Activated naive CD8-positive, alpha-beta T cell (primary cell): Measurements from ENCODE around the gene LPAR1.
"Not testable (repeated sequence)": the region's sequence is repeated elsewhere in the genome, so short reads cannot be mapped to it uniquely, and the experiment has no call there.

Experiments
- H3K27ac Mint-ChIP-seq: one replicate; pipeline ENCODE4 v1.8.0; 2021; ENCODE audit warnings: mixed read lengths
- H3K27me3 Mint-ChIP-seq: one replicate; pipeline ENCODE4 v1.8.0; 2021; ENCODE audit warnings: mixed read lengths
- H3K36me3 Mint-ChIP-seq: one replicate; pipeline ENCODE4 v1.8.0; 2021; ENCODE audit warnings: mixed read lengths
- H3K4me1 Mint-ChIP-seq: one replicate; pipeline ENCODE4 v1.8.0; 2021; ENCODE audit warnings: low read depth, mixed read lengths
- H3K4me3 Mint-ChIP-seq: one replicate; pipeline ENCODE4 v1.8.0; 2021; ENCODE audit warnings: mild to moderate bottlenecking, mixed read lengths
- H3K9me3 Mint-ChIP-seq: one replicate; pipeline ENCODE4 v1.8.0; 2021; ENCODE audit warnings: low read depth, mixed read lengths

LPAR1 gene

DNA sequence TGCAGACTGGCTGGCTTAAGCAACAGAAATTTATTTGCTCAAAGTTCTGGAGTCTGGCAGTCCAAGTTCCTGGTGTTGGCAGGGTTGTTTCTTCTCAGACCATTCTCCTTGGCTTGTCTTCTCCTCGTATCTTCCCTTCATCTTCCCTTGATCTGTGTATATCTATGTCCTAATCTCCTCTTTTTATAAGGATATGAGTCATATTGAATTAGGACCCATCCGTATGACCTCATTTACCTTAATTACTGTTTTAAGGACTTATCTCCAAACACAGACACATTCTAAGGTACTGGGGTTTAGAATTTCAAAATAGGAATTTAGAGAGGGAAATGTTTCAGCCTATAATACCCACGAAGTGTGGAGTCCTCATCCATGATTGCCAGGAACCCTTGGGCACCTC is 13.1 kb upstream of the LPAR1 start:
- peaks cover 1% of the 10 kb centered on the region for H3K27me3 Mint-ChIP-seq
- H3K4me3 Mint-ChIP-seq, result no peak overlapping the region
- H3K27ac Mint-ChIP-seq, result no peak overlapping the region
- no peaks in the 10 kb centered on the region for H3K36me3 Mint-ChIP-seq
- no peaks in the 10 kb centered on the region for H3K4me1 Mint-ChIP-seq
- H3K9me3 Mint-ChIP-seq, result no peaks in the 10 kb centered on the region

DNA sequence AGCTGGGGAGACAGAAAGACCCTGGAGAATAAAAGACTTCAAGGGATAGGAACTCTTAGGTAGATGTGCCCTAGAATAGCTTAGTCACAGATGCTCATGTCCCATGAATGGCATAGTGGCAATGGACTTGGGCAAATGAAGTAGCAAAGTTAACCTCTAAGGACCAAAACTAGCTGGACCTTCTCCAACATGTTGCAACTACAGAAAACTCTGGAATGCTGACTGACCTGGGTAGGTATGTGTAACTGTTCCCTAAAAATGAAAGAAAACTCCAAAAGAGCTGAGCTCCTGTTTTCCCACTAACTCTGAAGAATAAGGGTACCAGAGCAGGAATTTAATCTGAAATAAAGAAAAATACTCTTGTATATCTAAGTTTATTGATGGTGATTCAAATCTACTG is 12.5 kb upstream of the LPAR1 start:
- no peaks in the 10 kb centered on the region for H3K36me3 Mint-ChIP-seq
- no peaks in the 10 kb centered on the region for H3K4me1 Mint-ChIP-seq
- H3K27me3 Mint-ChIP-seq, result peaks cover under 1% of the 10 kb centered on the region
- H3K4me3 Mint-ChIP-seq, result no peak overlapping the region
- H3K27ac Mint-ChIP-seq, result no peak overlapping the region
- H3K9me3 Mint-ChIP-seq, result no peaks in the 10 kb centered on the region

- not testable (repeated sequence) for H3K4me3 Mint-ChIP-seq, H3K27me3 Mint-ChIP-seq, H3K9me3 Mint-ChIP-seq, H3K27ac Mint-ChIP-seq, H3K4me1 Mint-ChIP-seq, H3K36me3 Mint-ChIP-seq
Measured at GRCh38 chr9:111047287-111047686, 9.0 kb upstream of the LPAR1 start.

GRCh38 chr9:111041902-111042301 is 3.6 kb upstream of the LPAR1 start:
- Mint-ChIP-seq H3K36me3 (no peaks in the 10 kb centered on the region), H3K9me3 (no peaks in the 10 kb centered on the region), H3K27me3 (peaks cover 16% of the 10 kb centered on the region), H3K27ac (no peak overlapping the region), H3K4me3 (no peak overlapping the region), H3K4me1 (peaks cover 12% of the 10 kb centered on the region)

DNA sequence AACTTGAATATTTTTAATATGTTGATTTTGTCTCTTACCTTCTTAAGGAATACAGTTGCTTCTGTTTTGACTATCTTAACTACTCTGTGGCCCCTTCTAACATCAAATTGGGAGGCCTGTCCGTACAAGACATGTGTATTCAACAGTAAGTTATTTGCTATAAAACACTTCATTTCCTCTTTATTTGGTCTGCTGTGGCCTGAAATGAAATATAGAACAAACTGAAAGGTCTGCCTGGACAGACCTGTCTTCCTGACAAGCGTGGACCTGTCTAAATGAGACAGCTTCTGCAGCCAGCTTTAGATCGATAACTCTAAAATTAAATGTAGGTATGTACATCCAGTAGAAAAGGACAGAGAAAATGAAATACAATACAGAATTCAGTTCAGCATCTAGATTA is 2.2 kb upstream of the LPAR1 start:
- H3K9me3 Mint-ChIP-seq, result no peaks in the 10 kb centered on the region
- H3K27ac Mint-ChIP-seq, result no peak overlapping the region
- peaks cover 12% of the 10 kb centered on the region for H3K4me1 Mint-ChIP-seq
- peaks cover 28% of the 10 kb centered on the region for H3K27me3 Mint-ChIP-seq
- no peaks in the 10 kb centered on the region for H3K36me3 Mint-ChIP-seq
- no peak overlapping the region for H3K4me3 Mint-ChIP-seq

DNA sequence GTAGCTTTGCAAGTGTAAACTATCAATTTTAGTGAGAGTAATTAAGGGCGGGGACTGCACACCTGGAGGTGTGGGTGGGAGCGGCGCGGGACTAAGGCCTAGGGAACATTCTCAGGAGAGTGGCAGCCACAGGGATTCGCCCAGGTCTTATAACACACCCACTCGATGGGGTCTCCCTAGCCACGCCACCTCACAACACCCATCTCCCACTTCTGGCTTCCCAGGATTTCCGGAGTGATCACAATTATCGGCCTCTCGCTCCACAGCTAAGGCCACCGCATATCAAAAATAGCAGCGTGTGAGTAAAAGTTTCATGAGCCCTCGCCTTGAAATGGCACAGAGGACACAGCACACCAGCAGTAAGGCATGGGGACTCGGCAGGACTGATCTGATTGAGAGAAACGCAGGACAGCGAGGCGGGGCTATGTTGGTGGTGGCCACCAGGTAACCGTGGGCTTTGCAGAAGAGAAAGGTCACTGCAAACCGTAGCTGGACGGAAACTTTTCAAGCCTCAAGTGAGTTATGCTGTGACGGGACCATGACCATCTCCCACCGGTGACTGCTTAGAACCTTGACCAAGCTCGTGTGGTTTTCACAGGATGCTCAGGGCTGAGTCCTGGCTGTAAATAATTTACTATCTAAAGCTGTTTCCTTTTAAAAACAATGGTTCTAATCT is 1.1 kb upstream of the LPAR1 start:
- Mint-ChIP-seq H3K27me3 (peaks cover 38% of the 10 kb centered on the region), H3K4me3 (peak overlapping the region; percentile 78), H3K36me3 (no peaks in the 10 kb centered on the region), H3K4me1 (peaks cover 12% of the 10 kb centered on the region), H3K9me3 (no peaks in the 10 kb centered on the region), H3K27ac (no peak overlapping the region)

- Mint-ChIP-seq H3K36me3 (no peaks in the 10 kb centered on the region), H3K4me3 (no peak overlapping the region), H3K9me3 (no peaks in the 10 kb centered on the region), H3K27me3 (peaks cover 38% of the 10 kb centered on the region), H3K27ac (no peak overlapping the region), H3K4me1 (peaks cover 12% of the 10 kb centered on the region)
Measured at GRCh38 chr9:111037708-111038330, 451 bp downstream of the LPAR1 start.

GRCh38 chr9:111037356-111037707 is 938 bp downstream of the LPAR1 start:
- Mint-ChIP-seq H3K4me1 (peaks cover 12% of the 10 kb centered on the region), H3K27ac (no peak overlapping the region), H3K9me3 (no peaks in the 10 kb centered on the region), H3K4me3 (peak overlapping the region; percentile 22), H3K36me3 (no peaks in the 10 kb centered on the region), H3K27me3 (peaks cover 41% of the 10 kb centered on the region)

GRCh38 chr9:111036946-111037345 is 1.3 kb downstream of the LPAR1 start:
- Mint-ChIP-seq H3K27ac (no peak overlapping the region), H3K4me1 (peaks cover 12% of the 10 kb centered on the region), H3K36me3 (no peaks in the 10 kb centered on the region), H3K9me3 (no peaks in the 10 kb centered on the region), H3K4me3 (peak overlapping the region; percentile 22), H3K27me3 (peaks cover 43% of the 10 kb centered on the region)

- no peak overlapping the region for H3K4me3 Mint-ChIP-seq
- peaks cover 43% of the 10 kb centered on the region for H3K27me3 Mint-ChIP-seq
- H3K4me1 Mint-ChIP-seq, result peaks cover 12% of the 10 kb centered on the region
- H3K27ac Mint-ChIP-seq, result no peak overlapping the region
- no peaks in the 10 kb centered on the region for H3K36me3 Mint-ChIP-seq
- no peaks in the 10 kb centered on the region for H3K9me3 Mint-ChIP-seq
Measured at GRCh38 chr9:111036429-111036789, 1.9 kb downstream of the LPAR1 start.

DNA sequence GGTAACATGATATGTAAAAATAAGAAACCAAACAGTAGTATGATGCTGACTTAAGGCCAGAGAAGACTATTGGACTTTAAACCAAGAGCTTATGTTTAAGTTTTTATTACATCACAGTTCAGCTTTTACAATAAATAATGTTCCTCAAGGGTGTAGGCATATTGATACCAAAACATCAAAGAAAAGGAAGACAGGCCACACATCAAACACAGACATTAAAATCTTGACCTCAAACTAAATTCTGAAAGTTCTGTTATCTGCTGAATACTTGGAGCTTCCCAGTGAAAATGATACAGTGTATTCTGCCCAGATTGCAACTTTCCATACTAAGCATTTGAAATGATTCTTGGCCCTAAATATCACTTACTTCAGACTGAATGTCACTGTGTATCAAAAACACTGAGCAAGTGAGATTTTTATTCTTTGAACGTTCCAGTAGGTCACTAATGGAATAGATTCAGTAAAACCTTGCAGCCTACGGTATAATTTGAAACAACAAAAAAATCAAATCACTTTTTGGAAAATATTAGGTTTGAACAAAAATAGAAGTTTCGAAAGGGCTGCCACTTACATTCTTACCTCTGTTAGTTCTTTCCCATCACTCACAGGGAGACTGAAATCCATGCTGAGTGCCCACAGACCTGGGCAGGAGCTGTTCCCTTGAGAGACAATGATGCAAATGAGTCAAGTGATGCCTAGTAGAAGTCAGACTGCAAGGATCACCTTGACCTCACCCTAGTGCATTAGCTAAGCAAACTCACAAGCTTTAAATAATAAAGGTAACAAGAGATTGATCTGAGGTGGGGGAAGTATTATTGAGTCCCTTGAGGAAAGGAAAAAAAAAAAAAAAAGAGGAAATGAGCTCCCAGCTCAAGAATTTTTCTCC is 2.5 kb downstream of the LPAR1 start:
- H3K27me3 Mint-ChIP-seq, result peaks cover 43% of the 10 kb centered on the region

DNA sequence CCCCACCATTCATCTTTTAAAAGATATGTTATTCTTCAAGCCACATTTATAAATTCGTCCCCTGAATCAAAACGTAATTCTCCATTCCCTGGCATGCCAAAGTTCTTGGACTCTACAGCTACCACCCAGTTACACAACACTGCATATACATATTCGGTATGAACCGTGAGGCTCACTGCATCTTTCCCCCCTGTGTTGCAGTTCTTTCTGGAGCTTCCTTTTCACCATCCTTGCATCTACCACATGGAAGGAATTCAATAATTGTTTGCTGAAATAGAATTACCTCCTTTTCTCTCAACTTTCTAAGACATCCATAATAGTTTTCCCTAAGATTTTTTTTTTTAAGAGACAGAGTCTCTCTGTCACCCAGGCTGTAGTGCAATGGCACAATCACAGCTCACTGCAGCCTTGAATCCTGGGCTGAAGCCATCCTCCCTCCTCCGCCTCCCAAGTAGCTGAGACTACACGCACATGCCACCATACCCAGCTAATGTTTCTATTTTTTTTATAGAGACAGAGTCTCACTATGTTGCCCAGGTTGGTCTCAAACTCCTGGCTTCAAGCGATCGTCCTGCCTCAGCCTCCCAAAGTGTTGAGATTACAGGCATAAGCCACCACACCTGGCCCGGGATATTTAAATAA is 3.3 kb downstream of the LPAR1 start:
- Mint-ChIP-seq H3K27me3 (peaks cover 42% of the 10 kb centered on the region), H3K27ac (no peak overlapping the region), H3K4me1 (peaks cover 12% of the 10 kb centered on the region), H3K4me3 (no peak overlapping the region), H3K9me3 (no peaks in the 10 kb centered on the region), H3K36me3 (no peaks in the 10 kb centered on the region)

More for the DNA sequence above, 2.5 kb downstream of the LPAR1 start:
- H3K9me3 Mint-ChIP-seq, result no peaks in the 10 kb centered on the region
- no peak overlapping the region for H3K27ac Mint-ChIP-seq
- H3K36me3 Mint-ChIP-seq, result no peaks in the 10 kb centered on the region
- H3K4me1 Mint-ChIP-seq, result peaks cover 12% of the 10 kb centered on the region
- H3K4me3 Mint-ChIP-seq, result no peak overlapping the region

DNA sequence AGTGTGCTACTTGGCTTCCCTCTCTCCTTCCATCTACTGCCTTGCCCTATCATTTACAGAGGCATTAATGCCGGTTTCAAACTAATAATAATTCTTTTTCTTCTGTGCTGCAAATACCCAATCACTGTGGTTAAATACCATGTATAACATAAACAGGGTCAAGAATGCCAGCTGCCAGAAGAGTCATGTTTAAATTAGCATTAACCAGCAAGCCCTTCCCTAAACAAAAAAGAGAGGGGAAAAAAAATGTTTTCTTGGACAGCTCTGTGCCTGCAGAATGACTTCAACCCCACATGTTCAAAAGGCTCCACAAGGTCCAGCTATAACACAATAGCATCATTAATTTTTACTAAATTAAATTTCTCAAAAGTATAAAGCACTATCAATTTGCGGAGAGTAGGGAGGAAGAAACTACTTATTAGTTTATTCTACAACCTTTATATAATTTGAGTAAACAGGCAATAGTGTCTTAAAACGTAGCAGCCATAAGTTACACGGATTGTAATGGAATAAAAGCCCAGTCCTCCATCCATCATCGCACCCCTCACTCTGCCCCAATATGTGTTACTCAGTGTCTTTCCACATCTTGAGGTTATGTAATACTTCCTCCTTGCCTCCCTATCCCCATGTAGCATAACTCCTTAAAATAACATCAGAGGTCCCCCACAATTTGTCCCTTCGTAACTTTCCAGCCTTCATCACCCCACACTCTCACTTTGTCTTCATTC is 3.9 kb downstream of the LPAR1 start:
- H3K4me1 Mint-ChIP-seq, result peaks cover 11% of the 10 kb centered on the region
- H3K9me3 Mint-ChIP-seq, result no peaks in the 10 kb centered on the region
- no peak overlapping the region for H3K27ac Mint-ChIP-seq
- H3K27me3 Mint-ChIP-seq, result peaks cover 41% of the 10 kb centered on the region
- H3K36me3 Mint-ChIP-seq, result no peaks in the 10 kb centered on the region
- no peak overlapping the region for H3K4me3 Mint-ChIP-seq

GRCh38 chr9:111030492-111030891 is 7.8 kb downstream of the LPAR1 start:
- Mint-ChIP-seq H3K4me3 (no peak overlapping the region), H3K27me3 (peaks cover 23% of the 10 kb centered on the region), H3K27ac (no peak overlapping the region), H3K36me3 (no peaks in the 10 kb centered on the region), H3K9me3 (no peaks in the 10 kb centered on the region), H3K4me1 (no peaks in the 10 kb centered on the region)
